Measurements from ENCODE around the gene LRMDA.

- no peak for TF ChIP-seq CTCF (IDR thresholded peaks at IDR 0.05)
- TF ChIP-seq POLR2A (IDR thresholded peaks at IDR 0.05), result no peak
- TF ChIP-seq EP300 (IDR thresholded peaks at IDR 0.05), result no peak
- TF ChIP-seq POLR2AphosphoS5 (IDR thresholded peaks at IDR 0.05), result no peak
These were observed 685.1 kb downstream of the LRMDA start for GRCh38 chr10:76116523-76116922.
